VCaP (cell line): Measurements from ENCODE around the gene CLCN7.

Source experiments
- H3K27ac ChIP-seq: fragments of 450-650 bp; 2 replicates; pipeline ENCODE4 v1.5.1; 2017
- CTCF ChIP-seq: fragments of 450-650 bp; conservative IDR thresholded peaks from 2 replicates; pipeline ENCODE4 v1.5.1; 2017; ENCODE audit warnings: mild to moderate bottlenecking, moderate library complexity

CLCN7 gene

GRCh38 chr16:1450841-1451240 is 24.0 kb downstream of the CLCN7 start:
- H3K27ac ChIP-seq: no peak overlapping the region

GRCh38 chr16:1450218-1450617 is 24.6 kb downstream of the CLCN7 start:
- no peak overlapping the region for H3K27ac ChIP-seq
- TF ChIP-seq CTCF: no peak

More at GRCh38 chr16:1450841-1451240, 24.0 kb downstream of the CLCN7 start:
- TF ChIP-seq CTCF: no peak

GRCh38 chr16:1449201-1449788 is 25.5 kb downstream of the CLCN7 start:
- H3K27ac ChIP-seq: no peak overlapping the region
- no peak for TF ChIP-seq CTCF

- no peak for TF ChIP-seq CTCF
Measured at GRCh38 chr16:1448536-1449116, 26.2 kb downstream of the CLCN7 start.

GRCh38 chr16:1447965-1448364 is 26.9 kb downstream of the CLCN7 start:
- no peak overlapping the region for H3K27ac ChIP-seq
- TF ChIP-seq CTCF: no peak

More at GRCh38 chr16:1448536-1449116, 26.2 kb downstream of the CLCN7 start:
- H3K27ac ChIP-seq: no peak overlapping the region

- TF ChIP-seq CTCF: no peak
- no peak overlapping the region for H3K27ac ChIP-seq
Measured at GRCh38 chr16:1446296-1447080, 28.3 kb downstream of the CLCN7 start.

- no peak overlapping the region for H3K27ac ChIP-seq
Measured at GRCh38 chr16:1445518-1446203, 29.2 kb downstream of the CLCN7 start.

More at GRCh38 chr16:1445518-1446203, 29.2 kb downstream of the CLCN7 start:
- TF ChIP-seq CTCF: no peak
